Caki2 (cell line): Measurements from ENCODE around the gene THRA. TPM values are rescaled to one million over a fixed set of nuclear protein-coding genes. Genes with fewer than 3 reads are reported as not detected.

Experiments
- DNase-seq: peaks from one replicate; pipeline ENCODE4 v3.0.0-alpha.2; 2015; ENCODE audit warnings: low read depth
- in situ Hi-C: cut with HindIII; loops from 2 replicates; pipeline ENCODE4 v1.10.0; 2016; ENCODE audit warnings: low sequenced_read_pairs, low pct_unique_long_range_greater_than_20kb, mixed read lengths
- total RNA-seq: library from RNA; depleted of rRNA; stranded (reverse); fragments of >200 nt; shearing (Covaris generic); gene quantifications from 2 replicates; pipeline ENCODE4 v1.2.3, GENCODE V29; 2014; ENCODE audit warnings: low replicate concordance

Gene THRA
- total RNA-seq, 1 experiment from 2014 or later = 9.1 TPM

- in situ Hi-C loops = loop anchor here (10.0 kb wide), 1 partner anchor 70 kb away; the partner anchor contains the start of gene RAPGEFL1
- no peak for DNase-seq
Measured at GRCh38 chr17:40104594-40105486, 42.1 kb downstream of the THRA start.

- no peak for DNase-seq
- in situ Hi-C loops = loop anchor here (10.0 kb wide), 1 partner anchor 69 kb away; the partner anchor contains the start of gene RAPGEFL1
Measured at GRCh38 chr17:40105861-40106759, 43.3 kb downstream of the THRA start.

GRCh38 chr17:40106760-40107521 is 44.2 kb downstream of the THRA start:
- no peak for DNase-seq
- in situ Hi-C loops = loop anchor here (10.0 kb wide), 1 partner anchor 68 kb away; the partner anchor contains the start of gene RAPGEFL1

GRCh38 chr17:40107522-40108174 is 44.9 kb downstream of the THRA start:
- peak; percentile 47 for DNase-seq
- in situ Hi-C loops = loop anchor here (10.0 kb wide), 1 partner anchor 67 kb away; the partner anchor contains the start of gene RAPGEFL1

GRCh38 chr17:40108970-40109824 is 46.4 kb downstream of the THRA start:
- DNase-seq = no peak
- in situ Hi-C loops = loop anchor here (10.0 kb wide), 1 partner anchor 66 kb away; the partner anchor contains the start of gene RAPGEFL1

GRCh38 chr17:40110026-40110845 is 47.5 kb downstream of the THRA start:
- no peak for DNase-seq
- in situ Hi-C loops = no loop called here

GRCh38 chr17:40111221-40112128 is 48.7 kb downstream of the THRA start:
- in situ Hi-C loops = no loop called here
- peak; percentile 95 for DNase-seq

- in situ Hi-C loops = no loop called here
- DNase-seq = no peak
Measured at GRCh38 chr17:40112191-40112711, 49.5 kb downstream of the THRA start.

- in situ Hi-C loops = no loop called here
- DNase-seq = no peak
Measured at GRCh38 chr17:40112718-40113109, 49.9 kb downstream of the THRA start.

GRCh38 chr17:40113110-40113906 is 50.5 kb downstream of the THRA start:
- in situ Hi-C loops = no loop called here
- peak; percentile 95 for DNase-seq

GRCh38 chr17:40113907-40114245 is 51.1 kb downstream of the THRA start:
- DNase-seq = no peak
- in situ Hi-C loops = no loop called here

- in situ Hi-C loops = no loop called here
- no peak for DNase-seq
Measured at GRCh38 chr17:40115101-40115436, 52.3 kb downstream of the THRA start.

GRCh38 chr17:40121181-40122135 is 58.7 kb downstream of the THRA start, which contains the start of gene MSL1:
TSS of gene MSL1 (plus strand) at chr17:40121971. CDS start at chr17:40122613, 642 bp downstream.
- DNase-seq = peak; percentile 78
- in situ Hi-C loops = no loop called here
